Measurements from ENCODE around the gene ADGRB3. TPM values are rescaled to one million over a fixed set of nuclear protein-coding genes. Genes with fewer than 3 reads are reported as not detected.

The ADGRB3 gene
- total and polyA plus RNA-seq, 2 experiments from 2014 or later = 1.2 to 1.4 TPM

DNA sequence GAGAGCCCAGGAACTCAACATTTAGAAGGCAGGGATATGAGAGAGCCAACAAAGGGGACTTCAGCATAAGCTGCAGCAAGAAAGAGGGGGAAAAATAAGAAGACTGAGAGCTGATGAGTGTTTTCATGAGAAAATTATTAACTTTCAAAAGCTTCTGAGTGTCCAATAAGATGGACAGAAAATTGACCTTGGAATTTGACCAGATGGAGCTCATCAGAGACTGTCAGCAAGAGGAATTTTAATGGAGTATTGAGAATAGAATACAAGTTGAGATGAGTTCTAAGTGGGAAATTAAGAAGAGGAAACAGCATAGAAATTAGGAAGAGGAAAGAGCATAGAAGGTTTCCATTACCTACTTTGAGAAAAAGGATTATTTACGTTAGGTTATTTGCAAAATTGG, 733.5 kb downstream of the ADGRB3 start:
- Histone ChIP-seq H3K4me1 (ENCODE audit: low read depth) (peaks cover 19% of the 10 kb centered on the region), H3K4me3 (no peak overlapping the region), H3K9me3 (ENCODE audit: low read depth) (no peaks in the 10 kb centered on the region), H3K27me3 (no peaks in the 10 kb centered on the region), H3K27ac (no peak overlapping the region), H3K36me3 (no peaks in the 10 kb centered on the region)
- TF ChIP-seq CTCF (IDR thresholded peaks at IDR 0.05; ENCODE audit: low read depth, low read length) = no peak
- no peak for DNase-seq (ENCODE audit: low read depth in 1 of 2, low spot score in 1 of 2)

DNA sequence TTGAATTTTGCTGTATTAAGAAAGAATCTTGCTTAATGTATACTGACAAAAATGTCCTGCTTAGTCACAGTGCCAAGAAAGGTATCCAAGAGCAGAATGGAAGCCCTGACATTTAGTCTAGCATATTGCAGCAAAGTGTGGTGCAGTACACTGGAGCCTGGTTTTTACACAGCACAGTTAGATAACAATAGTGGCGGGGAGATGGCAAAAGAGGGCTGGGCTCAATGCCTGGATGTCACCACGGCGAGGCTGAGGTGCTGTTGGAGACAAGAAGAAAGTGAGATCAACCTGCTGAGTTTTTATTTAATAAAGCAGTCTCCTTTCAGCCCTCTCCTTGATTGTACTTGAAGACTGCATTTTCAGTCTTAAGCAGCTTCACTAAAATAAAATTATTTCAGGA, 735.7 kb downstream of the ADGRB3 start:
- no peak overlapping the region for H3K27ac ChIP-seq
- no peaks in the 10 kb centered on the region for H3K36me3 ChIP-seq
- H3K4me1 ChIP-seq (ENCODE audit: low read depth) = peaks cover 15% of the 10 kb centered on the region
- no peak overlapping the region for H3K4me3 ChIP-seq
- TF ChIP-seq CTCF (IDR thresholded peaks at IDR 0.05; ENCODE audit: low read depth, low read length) = no peak
- no peaks in the 10 kb centered on the region for H3K9me3 ChIP-seq (ENCODE audit: low read depth)
- H3K27me3 ChIP-seq = no peaks in the 10 kb centered on the region
- DNase-seq (ENCODE audit: low read depth in 1 of 2, low spot score in 1 of 2) = peak in 1 of 2 donors; percentile 50

GRCh38 chr6:69378326-69378725, 743.2 kb downstream of the ADGRB3 start:
- H3K27me3 ChIP-seq = no peaks in the 10 kb centered on the region
- peaks cover 4% of the 10 kb centered on the region for H3K4me1 ChIP-seq (ENCODE audit: low read depth)

GRCh38 chr6:69379518-69379917, 744.4 kb downstream of the ADGRB3 start:
- H3K27me3 ChIP-seq = no peaks in the 10 kb centered on the region
- no peak for DNase-seq (ENCODE audit: low read depth in 1 of 2, low spot score in 1 of 2)
- peaks cover 4% of the 10 kb centered on the region for H3K4me1 ChIP-seq (ENCODE audit: low read depth)
- H3K27ac ChIP-seq = no peak overlapping the region
- TF ChIP-seq CTCF (IDR thresholded peaks at IDR 0.05; ENCODE audit: low read depth, low read length) = no peak
- no peaks in the 10 kb centered on the region for H3K9me3 ChIP-seq (ENCODE audit: low read depth)
- no peaks in the 10 kb centered on the region for H3K36me3 ChIP-seq
- no peak overlapping the region for H3K4me3 ChIP-seq

More at GRCh38 chr6:69378326-69378725, 743.2 kb downstream of the ADGRB3 start:
- peak overlapping the region; percentile 7 for H3K27ac ChIP-seq
- no peak overlapping the region for H3K4me3 ChIP-seq
- no peak for DNase-seq (ENCODE audit: low read depth in 1 of 2, low spot score in 1 of 2)
- no peak for TF ChIP-seq CTCF (IDR thresholded peaks at IDR 0.05; ENCODE audit: low read depth, low read length)
- H3K36me3 ChIP-seq = no peaks in the 10 kb centered on the region
- H3K9me3 ChIP-seq (ENCODE audit: low read depth) = no peaks in the 10 kb centered on the region

DNA sequence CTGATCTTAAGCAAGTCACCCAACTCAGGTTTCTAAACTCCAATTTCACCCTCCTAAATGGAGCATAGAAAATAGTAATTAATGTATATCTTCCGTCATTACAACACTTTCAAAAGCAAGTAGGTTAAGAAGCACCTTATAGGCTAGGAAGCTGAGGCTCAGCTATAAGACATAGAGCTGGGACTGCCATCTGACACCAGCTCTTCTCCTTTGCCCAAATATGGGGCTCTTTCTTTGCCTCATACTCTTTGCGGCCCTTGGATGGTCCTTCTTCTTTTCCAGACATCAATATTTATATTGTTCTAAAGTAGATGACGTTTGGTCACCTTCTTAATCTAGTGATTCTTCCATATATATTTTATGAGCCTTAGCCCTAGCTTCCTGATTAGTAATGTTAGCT, 748.5 kb downstream of the ADGRB3 start:
- H3K27me3 ChIP-seq = no peaks in the 10 kb centered on the region

More for the DNA sequence above, 748.5 kb downstream of the ADGRB3 start:
- Histone ChIP-seq H3K4me3 (no peak overlapping the region), H3K9me3 (ENCODE audit: low read depth) (no peaks in the 10 kb centered on the region), H3K36me3 (no peaks in the 10 kb centered on the region), H3K27ac (no peak overlapping the region), H3K4me1 (ENCODE audit: low read depth) (peaks cover 2% of the 10 kb centered on the region)
- no peak for DNase-seq (ENCODE audit: low read depth in 1 of 2, low spot score in 1 of 2)
- no peak for TF ChIP-seq CTCF (IDR thresholded peaks at IDR 0.05; ENCODE audit: low read depth, low read length)
